Type B pancreatic cell (in vitro differentiated cells): ENCODE data around the gene DLG5. TPM values are rescaled to one million over a fixed set of nuclear protein-coding genes. Genes with fewer than 3 reads are reported as not detected.
A peak's percentile ranks its signal among the peaks of the same experiment; 100 is the strongest.

Experiments used
- DNase-seq: peaks from one replicate; pipeline ENCODE4 v3.0.0; 2021; ENCODE audit warnings: mixed read lengths; ENCODE audit not compliant: unreplicated experiment; ENCODE audit errors: extremely low spot score
- H3K27ac Mint-ChIP-seq: 2 replicates; pipeline ENCODE4 v1.8.0; 2021; ENCODE audit warnings: mild to moderate bottlenecking, mixed read lengths
- H3K27me3 Mint-ChIP-seq: 2 replicates; pipeline ENCODE4 v1.8.0; 2021; ENCODE audit warnings: mixed read lengths
- H3K36me3 Mint-ChIP-seq: 2 replicates; pipeline ENCODE4 v1.8.0; 2021; ENCODE audit warnings: mixed read lengths
- H3K4me1 Mint-ChIP-seq: one replicate; pipeline ENCODE4 v1.8.0; 2021; ENCODE audit warnings: mixed read lengths; ENCODE audit not compliant: unreplicated experiment
- H3K4me3 Mint-ChIP-seq: 2 replicates; pipeline ENCODE4 v1.8.0; 2021; ENCODE audit warnings: mild to moderate bottlenecking, mixed read lengths
- H3K9me3 Mint-ChIP-seq: 2 replicates; pipeline ENCODE4 v1.8.0; 2021; ENCODE audit warnings: mixed read lengths
- CTCF ChIP-seq: fragments of 200-600 bp; sonication (generic); conservative IDR thresholded peaks from 2 replicates; pipeline ENCODE4 v1.5.0; 2021; ENCODE audit warnings: antibody characterized with exemption, mild to moderate bottlenecking
- total RNA-seq: library from RNA; stranded (reverse); gene quantifications from 2 replicates; pipeline ENCODE4 v1.2.1, GENCODE V29; 2021; ENCODE audit warnings: low replicate concordance

DLG5 gene
- total RNA-seq, 1 donor from 2014 or later, result 80.0 TPM

DNA sequence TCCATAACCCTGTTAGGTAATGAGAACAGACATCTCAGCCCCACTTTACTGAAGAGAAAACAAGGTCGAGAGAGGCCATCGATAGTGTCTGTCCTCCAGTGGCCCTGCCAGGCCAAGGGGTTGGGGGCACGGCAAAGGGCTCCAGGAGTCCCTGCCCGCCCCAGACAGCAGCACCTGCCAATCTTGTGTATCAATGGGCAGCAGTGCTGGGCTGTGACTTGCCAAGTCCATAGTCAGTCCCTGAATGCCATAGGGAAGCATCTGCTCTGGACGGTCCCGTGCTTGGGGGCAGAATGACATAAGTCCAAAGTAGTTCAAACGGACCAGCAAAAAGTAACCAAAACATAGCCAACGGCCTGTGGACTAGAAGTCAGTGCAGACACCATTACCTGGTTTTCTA lies 33.2 kb downstream of the DLG5 start:
- peak overlapping the region; percentile 40 for H3K27ac Mint-ChIP-seq
- no peaks in the 10 kb centered on the region for H3K27me3 Mint-ChIP-seq
- no peak for TF ChIP-seq CTCF
- no peak overlapping the region for H3K4me3 Mint-ChIP-seq
- no peaks in the 10 kb centered on the region for H3K36me3 Mint-ChIP-seq
- H3K4me1 Mint-ChIP-seq, result peaks cover 74% of the 10 kb centered on the region
- H3K9me3 Mint-ChIP-seq, result no peaks in the 10 kb centered on the region
- DNase-seq, result no peak

- peaks cover 74% of the 10 kb centered on the region for H3K4me1 Mint-ChIP-seq
- H3K27me3 Mint-ChIP-seq, result no peaks in the 10 kb centered on the region
- no peak for DNase-seq
- no peaks in the 10 kb centered on the region for H3K36me3 Mint-ChIP-seq
- no peak for TF ChIP-seq CTCF
- no peaks in the 10 kb centered on the region for H3K9me3 Mint-ChIP-seq
- no peak overlapping the region for H3K4me3 Mint-ChIP-seq
- peak overlapping the region; percentile 40 for H3K27ac Mint-ChIP-seq
Observed at GRCh38 chr10:77892761-77893160, 33.8 kb downstream of the DLG5 start.

DNA sequence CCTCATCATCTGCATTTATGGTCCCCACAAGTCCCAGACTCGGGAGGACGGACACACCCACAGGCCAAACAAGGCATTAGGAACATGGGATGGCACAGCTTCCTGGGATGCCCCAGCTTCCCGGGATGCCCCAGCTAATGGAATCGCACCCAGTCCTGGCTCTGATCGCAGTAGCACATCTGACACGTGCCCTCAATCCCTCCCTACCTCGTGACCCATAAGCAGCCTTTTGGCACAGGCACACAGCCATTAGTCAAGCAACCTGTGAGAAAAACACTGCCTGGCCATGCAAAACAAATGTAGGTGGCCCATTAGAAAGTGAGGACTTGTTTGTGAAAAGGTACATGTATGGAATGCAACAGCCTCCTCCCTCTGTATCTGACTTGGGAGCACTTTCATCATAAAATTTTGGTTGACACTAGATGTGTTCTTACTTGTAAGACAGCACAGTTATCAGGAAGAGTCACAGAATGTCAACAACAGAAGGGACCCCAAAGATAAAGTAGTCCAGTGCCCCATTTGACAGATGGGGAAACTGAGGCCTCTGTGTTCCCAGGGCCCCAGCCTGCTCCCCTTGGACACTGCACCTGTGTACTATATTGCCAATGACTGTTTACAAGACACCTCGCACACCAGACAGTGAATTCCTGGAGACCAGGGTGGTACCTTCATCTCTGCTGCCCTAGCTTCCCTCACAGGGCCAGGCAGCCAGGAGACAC lies 34.4 kb downstream of the DLG5 start:
- Mint-ChIP-seq H3K27me3 (no peaks in the 10 kb centered on the region), H3K9me3 (no peaks in the 10 kb centered on the region), H3K4me3 (no peak overlapping the region), H3K4me1 (peaks cover 80% of the 10 kb centered on the region), H3K36me3 (no peaks in the 10 kb centered on the region), H3K27ac (peak overlapping the region; percentile 68)
- no peak for TF ChIP-seq CTCF
- no peak for DNase-seq

- Mint-ChIP-seq H3K4me3 (no peak overlapping the region), H3K4me1 (peaks cover 87% of the 10 kb centered on the region), H3K36me3 (no peaks in the 10 kb centered on the region), H3K27ac (peak overlapping the region; percentile 92), H3K9me3 (no peaks in the 10 kb centered on the region), H3K27me3 (no peaks in the 10 kb centered on the region)
- no peak for DNase-seq
- TF ChIP-seq CTCF, result no peak
Observed at GRCh38 chr10:77890097-77890496, 36.5 kb downstream of the DLG5 start.

DNA sequence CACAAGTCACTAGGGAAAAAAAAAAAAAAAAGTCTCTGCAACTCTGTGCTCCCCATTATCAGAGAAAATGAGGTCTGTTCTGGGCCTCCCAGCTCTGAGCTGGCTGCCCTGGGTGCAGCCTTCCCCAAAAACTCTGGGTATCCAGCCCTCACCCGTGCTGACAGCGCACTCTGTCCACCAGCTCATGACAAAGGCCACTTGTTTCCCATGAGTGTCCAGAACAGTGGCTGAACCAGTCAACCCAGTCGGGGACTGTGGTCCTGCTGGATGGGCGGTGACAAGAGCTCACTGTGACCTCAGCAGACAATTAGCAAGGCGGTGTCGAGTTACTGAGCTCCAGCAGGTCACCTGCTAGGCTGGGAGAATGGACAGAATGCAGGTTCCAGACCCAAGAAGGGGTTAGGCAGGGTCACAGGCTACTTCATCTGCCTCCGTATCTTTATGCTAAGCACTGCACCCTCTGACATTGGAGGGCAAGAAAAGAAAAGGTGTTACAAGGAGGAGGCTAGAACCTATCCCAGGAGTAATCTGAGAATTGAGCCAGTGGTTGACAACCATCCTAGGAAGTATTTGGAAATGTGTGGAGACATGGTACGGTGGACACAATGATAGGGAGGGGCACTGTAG lies 37.2 kb downstream of the DLG5 start:
- Mint-ChIP-seq H3K9me3 (no peaks in the 10 kb centered on the region), H3K27ac (peak overlapping the region; percentile 92), H3K4me1 (peaks cover 86% of the 10 kb centered on the region), H3K4me3 (peak overlapping the region; percentile 53), H3K36me3 (no peaks in the 10 kb centered on the region), H3K27me3 (no peaks in the 10 kb centered on the region)
- DNase-seq, result no peak
- no peak for TF ChIP-seq CTCF
